SJCRH30 (cell line): ENCODE measurements around the gene ABLIM2. TPM values are rescaled to one million over a fixed set of nuclear protein-coding genes. Genes with fewer than 3 reads are reported as not detected.
A peak's percentile ranks its signal among the peaks of the same experiment; 100 is the strongest.

Experiments
- DNase-seq, 2 experiments: peaks; one replicate each; pipeline ENCODE4 v3.0.0-alpha.2; 2015 to 2020
- H3K27ac ChIP-seq: fragments of 250-450 bp; sonication (Bioruptor Pico); 2 replicates; pipeline ENCODE4 v1.5.1; 2020; ENCODE audit warnings: mild to moderate bottlenecking, moderate library complexity
- H3K27me3 ChIP-seq: fragments of 250-450 bp; sonication (Bioruptor Pico); 2 replicates; pipeline ENCODE4 v1.5.1; 2020; ENCODE audit warnings: mild to moderate bottlenecking, moderate library complexity
- H3K36me3 ChIP-seq: fragments of 250-450 bp; sonication (Bioruptor Pico); 2 replicates; pipeline ENCODE4 v1.5.1; 2020; ENCODE audit warnings: mild to moderate bottlenecking, moderate library complexity
- H3K4me1 ChIP-seq: fragments of 250-450 bp; sonication (Bioruptor Pico); 2 replicates; pipeline ENCODE4 v1.5.1; 2020; ENCODE audit warnings: mild to moderate bottlenecking, moderate library complexity
- H3K4me3 ChIP-seq: fragments of 250-450 bp; sonication (Bioruptor Pico); 2 replicates; pipeline ENCODE4 v1.5.1; 2020; ENCODE audit warnings: mild to moderate bottlenecking, moderate library complexity
- H3K9me3 ChIP-seq: fragments of 250-450 bp; sonication (Bioruptor Pico); replicated peaks from 2 replicates; pipeline ENCODE4 v1.5.1; 2020; ENCODE audit warnings: mild to moderate bottlenecking, moderate library complexity
- total RNA-seq: library from RNA; depleted of rRNA; stranded (reverse); fragments of >200 nt; shearing (Covaris generic); gene quantifications from 2 replicates; pipeline ENCODE4 v1.2.3, GENCODE V29; 2014

ABLIM2 gene
- total RNA-seq, 1 experiment from 2014 or later = 0.12 TPM

- no peak overlapping the region for H3K27ac ChIP-seq
- H3K36me3 ChIP-seq = no peaks in the 10 kb centered on the region
- peaks cover 33% of the 10 kb centered on the region for H3K4me1 ChIP-seq
- no peak overlapping the region for H3K4me3 ChIP-seq
- no peak for DNase-seq
- no peaks in the 10 kb centered on the region for H3K9me3 ChIP-seq
- peaks cover 11% of the 10 kb centered on the region for H3K27me3 ChIP-seq
These were observed 188.2 kb downstream of the ABLIM2 start for GRCh38 chr4:7970361-7970946.

- Histone ChIP-seq H3K4me3 (no peak overlapping the region), H3K27me3 (peaks cover 11% of the 10 kb centered on the region), H3K36me3 (no peaks in the 10 kb centered on the region), H3K27ac (no peak overlapping the region), H3K9me3 (no peaks in the 10 kb centered on the region), H3K4me1 (peaks cover 39% of the 10 kb centered on the region)
- DNase-seq = no peak
These were observed 190.2 kb downstream of the ABLIM2 start for GRCh38 chr4:7968262-7968896.

GRCh38 chr4:7967501-7968261, 190.9 kb downstream of the ABLIM2 start:
- Histone ChIP-seq H3K4me3 (no peak overlapping the region), H3K4me1 (peaks cover 42% of the 10 kb centered on the region), H3K27me3 (peaks cover 11% of the 10 kb centered on the region), H3K27ac (no peak overlapping the region), H3K36me3 (no peaks in the 10 kb centered on the region), H3K9me3 (no peaks in the 10 kb centered on the region)
- peak; percentile 46 to 58 for DNase-seq

- no peaks in the 10 kb centered on the region for H3K36me3 ChIP-seq
- H3K9me3 ChIP-seq = no peaks in the 10 kb centered on the region
- H3K27me3 ChIP-seq = peaks cover 11% of the 10 kb centered on the region
- DNase-seq = no peak
- H3K4me3 ChIP-seq = no peak overlapping the region
- no peak overlapping the region for H3K27ac ChIP-seq
- peaks cover 37% of the 10 kb centered on the region for H3K4me1 ChIP-seq
These were observed 191.6 kb downstream of the ABLIM2 start for GRCh38 chr4:7967063-7967440.

GRCh38 chr4:7966281-7967062, 192.1 kb downstream of the ABLIM2 start:
- no peak for DNase-seq
- no peak overlapping the region for H3K27ac ChIP-seq

DNA sequence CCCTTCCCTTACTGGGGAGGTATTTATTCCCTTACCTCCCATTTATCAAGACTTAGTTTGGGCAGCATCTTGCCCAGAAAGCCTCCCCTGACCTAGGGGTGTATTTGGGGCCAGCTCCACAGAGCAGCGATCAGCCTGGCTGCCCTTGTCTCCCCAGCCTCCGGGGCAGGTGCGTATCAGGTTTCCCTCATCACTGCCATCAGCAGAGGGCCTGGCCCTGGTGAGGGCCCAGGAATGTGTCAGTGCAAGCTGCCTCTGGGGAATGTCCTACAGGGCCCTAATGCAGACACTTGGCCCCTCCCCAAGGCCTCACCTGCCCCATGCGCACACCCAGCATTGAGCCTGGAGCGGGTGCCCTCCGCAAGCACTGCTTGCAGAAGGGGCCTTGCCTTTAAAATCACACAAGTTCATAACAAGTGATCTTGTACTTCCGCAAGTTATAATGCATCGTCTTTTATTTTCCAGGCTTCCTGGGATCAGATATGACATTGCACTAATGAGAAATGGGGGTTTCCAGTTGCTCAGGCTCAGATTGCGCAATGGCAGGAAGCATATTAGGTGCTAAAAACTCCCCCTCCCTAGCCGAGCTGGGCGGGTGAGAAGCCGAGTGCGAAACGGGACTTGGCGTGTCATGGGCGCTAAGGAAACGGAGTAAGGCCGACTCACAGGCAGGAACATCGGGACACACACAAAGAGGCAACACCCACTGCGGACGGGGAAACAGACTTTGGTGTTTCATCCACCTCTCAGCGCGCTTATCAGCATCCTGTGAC, 193.5 kb downstream of the ABLIM2 start:
- Histone ChIP-seq H3K27me3 (peaks cover 11% of the 10 kb centered on the region), H3K27ac (no peak overlapping the region), H3K4me1 (peaks cover 41% of the 10 kb centered on the region), H3K9me3 (no peaks in the 10 kb centered on the region), H3K4me3 (no peak overlapping the region), H3K36me3 (no peaks in the 10 kb centered on the region)
- no peak for DNase-seq

More at GRCh38 chr4:7966281-7967062, 192.1 kb downstream of the ABLIM2 start:
- peaks cover 36% of the 10 kb centered on the region for H3K4me1 ChIP-seq
- H3K27me3 ChIP-seq = peaks cover 11% of the 10 kb centered on the region
- no peak overlapping the region for H3K4me3 ChIP-seq
- H3K36me3 ChIP-seq = no peaks in the 10 kb centered on the region
- H3K9me3 ChIP-seq = no peaks in the 10 kb centered on the region

GRCh38 chr4:7964459-7964858, 194.2 kb downstream of the ABLIM2 start:
- Histone ChIP-seq H3K27me3 (peaks cover 11% of the 10 kb centered on the region), H3K4me1 (peaks cover 36% of the 10 kb centered on the region)

GRCh38 chr4:7963691-7964090, 194.9 kb downstream of the ABLIM2 start:
- no peaks in the 10 kb centered on the region for H3K36me3 ChIP-seq
- no peaks in the 10 kb centered on the region for H3K9me3 ChIP-seq
- DNase-seq = no peak
- H3K4me3 ChIP-seq = no peak overlapping the region
- peaks cover 36% of the 10 kb centered on the region for H3K4me1 ChIP-seq
- H3K27ac ChIP-seq = no peak overlapping the region
- H3K27me3 ChIP-seq = peaks cover 11% of the 10 kb centered on the region

More at GRCh38 chr4:7964459-7964858, 194.2 kb downstream of the ABLIM2 start:
- no peak for DNase-seq
- Histone ChIP-seq H3K27ac (no peak overlapping the region), H3K4me3 (no peak overlapping the region), H3K9me3 (no peaks in the 10 kb centered on the region), H3K36me3 (no peaks in the 10 kb centered on the region)

- Histone ChIP-seq H3K4me3 (no peak overlapping the region), H3K4me1 (peaks cover 28% of the 10 kb centered on the region), H3K9me3 (no peaks in the 10 kb centered on the region), H3K27me3 (peaks cover 11% of the 10 kb centered on the region), H3K36me3 (no peaks in the 10 kb centered on the region), H3K27ac (no peak overlapping the region)
- DNase-seq = no peak
These were observed 195.8 kb downstream of the ABLIM2 start for GRCh38 chr4:7962609-7963508.

GRCh38 chr4:7960790-7961655, 197.6 kb downstream of the ABLIM2 start:
- no peak overlapping the region for H3K4me3 ChIP-seq
- H3K27me3 ChIP-seq = peaks cover 5% of the 10 kb centered on the region
- no peaks in the 10 kb centered on the region for H3K9me3 ChIP-seq
- H3K36me3 ChIP-seq = no peaks in the 10 kb centered on the region
- peaks cover 34% of the 10 kb centered on the region for H3K4me1 ChIP-seq
- DNase-seq = no peak
- H3K27ac ChIP-seq = no peak overlapping the region

DNA sequence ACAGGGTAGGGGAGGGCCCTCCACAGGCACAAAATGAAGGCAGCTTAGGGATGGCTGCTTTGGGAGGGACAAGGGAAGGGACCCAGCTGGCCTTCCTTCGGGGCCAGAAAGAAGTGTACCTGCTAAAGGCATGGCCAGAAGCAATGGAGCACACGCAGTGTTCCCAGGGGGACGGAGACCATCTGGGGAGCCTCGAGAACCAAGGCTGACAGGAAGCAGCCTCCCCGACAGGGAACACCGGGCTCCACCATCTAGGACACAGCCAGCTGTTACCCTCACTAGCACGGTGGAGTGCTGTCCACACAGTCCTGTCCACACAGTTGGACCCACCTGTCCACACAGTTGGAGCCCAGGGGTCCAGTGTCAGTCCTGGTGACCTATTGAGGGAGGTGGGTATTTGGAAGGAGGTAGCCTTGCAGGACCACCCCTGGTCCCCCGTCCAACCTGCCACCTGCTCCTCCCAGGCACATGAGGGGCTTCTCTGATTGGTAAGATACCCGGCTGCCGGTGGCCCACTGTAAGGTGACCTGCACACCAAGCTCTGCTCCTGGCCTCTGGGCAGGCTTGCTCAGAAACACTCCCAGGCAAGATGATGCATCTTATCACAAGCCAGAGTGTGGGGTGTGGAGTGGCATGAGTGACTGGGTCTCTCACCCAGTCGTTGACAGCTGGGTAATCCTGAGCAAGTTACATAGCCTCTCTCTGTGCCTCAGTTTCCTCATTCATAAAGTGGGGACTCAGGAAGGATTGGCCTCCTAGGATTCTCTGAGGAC, 198.4 kb downstream of the ABLIM2 start:
- no peaks in the 10 kb centered on the region; the same call in 1 of the 2 replicates for H3K27me3 ChIP-seq
- H3K9me3 ChIP-seq = no peaks in the 10 kb centered on the region
- H3K4me3 ChIP-seq = no peak overlapping the region
- no peaks in the 10 kb centered on the region for H3K36me3 ChIP-seq
- no peak overlapping the region for H3K27ac ChIP-seq
- DNase-seq = no peak
- peaks cover 39% of the 10 kb centered on the region for H3K4me1 ChIP-seq

DNA sequence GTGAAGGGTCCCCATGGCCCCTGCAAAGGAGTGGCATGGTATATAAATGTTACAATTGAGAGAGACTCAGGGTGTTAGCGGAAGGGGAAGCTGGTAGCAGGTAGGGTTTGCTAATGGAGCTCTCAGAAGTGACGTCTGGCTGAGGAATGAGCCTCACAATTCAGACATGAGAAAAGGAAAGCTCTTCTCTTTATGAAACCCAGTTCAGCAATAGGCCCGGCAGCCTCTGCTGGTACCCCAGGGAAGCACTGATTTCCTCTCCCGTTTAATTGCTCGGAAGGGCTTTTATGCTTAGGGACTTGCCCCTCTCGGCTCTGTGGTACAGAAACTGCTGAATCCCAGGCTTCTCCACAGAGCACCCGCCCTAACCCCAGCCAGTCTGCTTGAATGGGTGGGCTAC, 199.5 kb downstream of the ABLIM2 start:
- peaks cover 34% of the 10 kb centered on the region for H3K4me1 ChIP-seq
- no peak for DNase-seq
- H3K9me3 ChIP-seq = no peaks in the 10 kb centered on the region
- no peak overlapping the region for H3K27ac ChIP-seq
- no peak overlapping the region for H3K4me3 ChIP-seq
- no peaks in the 10 kb centered on the region; the same call in 1 of the 2 replicates for H3K27me3 ChIP-seq
- H3K36me3 ChIP-seq = no peaks in the 10 kb centered on the region
